A549 (cell line): Measurements from ENCODE around the gene IRF1. TPM values are rescaled to one million over a fixed set of nuclear protein-coding genes. Genes with fewer than 3 reads are reported as not detected.
A peak's percentile ranks its signal among the peaks of the same experiment; 100 is the strongest.
"Not testable (repeated sequence)": the region's sequence is repeated elsewhere in the genome, so short reads cannot be mapped to it uniquely, and the experiment has no call there.

Source experiments
- ATAC-seq, 2 experiments: fragments of 200-7000 bp in 1 of 2; fragments of >200 bp in 1 of 2; cut with Nextera tagmentation in 1 of 2; cut with Tn5 transposase in 1 of 2; 3 replicates each; pipeline versions ENCODE4 v1.8.0 to v1.9.1; 2018 to 2020; ENCODE audit warnings: mild to moderate bottlenecking in 1 of 2, moderate library complexity in 1 of 2
- CTCF ChIA-PET: fragments of 300-600 bp; sonication (Branson Sonifier 250); formaldehyde crosslinking; extraction: SDS; loops from one replicate; lab custom pipeline; 2021; ENCODE audit warnings: antibody characterized with exemption, inconsistent platforms; lab: Yijun Ruan, JAX
- POLR2A ChIA-PET: fragments of 350-600 bp; formaldehyde crosslinking; extraction: SDS; loops from one replicate; lab custom pipeline; 2021; ENCODE audit warnings: antibody characterized with exemption, inconsistent platforms; lab: Yijun Ruan, JAX
- DNase-seq, 2 experiments: peaks; one replicate each; pipeline versions ENCODE4 v3.0.0 to v3.0.0-alpha.2; 2011 to 2016; ENCODE audit warnings: low read depth in 1 of 2, low spot score in 1 of 2
- FAIRE-seq: peaks from 2 replicates; lab custom pipeline; 2011; peaks lifted over from hg19 to GRCh38; lab: Jason Lieb, UNC
- H3K27ac ChIP-seq, 2 experiments: fragments of >200 bp; sonication (Bioruptor Twin); formaldehyde crosslinking; 3 replicates each; pipeline ENCODE4 v1.5.1; 2016 to 2017
- H3K4me1 ChIP-seq: fragments of >200 bp; sonication (Bioruptor Twin); formaldehyde crosslinking; 3 replicates; pipeline ENCODE4 v1.6.1; 2016
- H3K4me2 ChIP-seq: fragments of >200 bp; sonication (Bioruptor Twin); formaldehyde crosslinking; 3 replicates; pipeline ENCODE4 v1.6.1; 2016
- H3K4me3 ChIP-seq: fragments of >200 bp; sonication (Bioruptor Twin); formaldehyde crosslinking; 3 replicates; pipeline ENCODE4 v1.5.1; 2016
- H3K9me3 ChIP-seq: fragments of >200 bp; sonication (Bioruptor Twin); formaldehyde crosslinking; 3 replicates; pipeline ENCODE4 v1.6.1; 2016
- BCL3 ChIP-seq: fragments of >200 bp; sonication (Bioruptor Twin); formaldehyde crosslinking; IDR thresholded peaks from 3 replicates; pipeline ENCODE4 v1.6.1; 2016
- CBX2 ChIP-seq: fragments of 200-600 bp; sonication (generic); IDR thresholded peaks from 2 replicates; pipeline ENCODE4 v1.6.1; 2016; ENCODE audit warnings: low read depth, mild to moderate bottlenecking, borderline replicate concordance
- ELK1 ChIP-seq: fragments of 150-350 bp; IDR thresholded peaks from 2 replicates; pipeline ENCODE4 v1.6.1; 2014; ENCODE audit warnings: low read depth, mild to moderate bottlenecking, low read length
- EP300 ChIP-seq, 2 experiments: fragments of >200 bp; sonication (Bioruptor Twin); formaldehyde crosslinking; IDR thresholded peaks; 2 replicates in 1 of 2; 3 replicates in 1 of 2; pipeline ENCODE4 v1.6.1; 2016 to 2017
- KDM1A ChIP-seq: fragments of 200-600 bp; sonication (generic); IDR thresholded peaks from 2 replicates; pipeline ENCODE4 v1.6.1; 2016; ENCODE audit warnings: low read depth, mild to moderate bottlenecking
- RCOR1 ChIP-seq: fragments of 150-350 bp; IDR thresholded peaks from 2 replicates; pipeline ENCODE4 v1.6.1; 2014; ENCODE audit warnings: antibody characterized with exemption, low read length, low read depth
- TFCP2L1 ChIP-seq: fragments of 250-450 bp; sonication (Bioruptor Pico); IDR thresholded peaks from 2 replicates; pipeline ENCODE4 v1.5.0; 2021; ENCODE audit warnings: mild to moderate bottlenecking
- ZFP36 ChIP-seq: fragments of 450-650 bp; IDR thresholded peaks from 2 replicates; pipeline ENCODE4 v1.6.1; 2014; ENCODE audit warnings: borderline replicate concordance; ENCODE audit not compliant: partially characterized antibody
- WGBS: methylation state at CpG from one replicate; pipeline ENCODE4 v1.1.6; 2017; ENCODE audit errors: missing lambda C conversion rate; 5-methylcytosine and 5-hydroxymethylcytosine counted together
- polyA plus RNA-seq, 4 experiments: library from polyadenylated mRNA; depleted of rRNA in 3 of 4; stranded (reverse); fragments of >200 nt; fragmentation: RNase III in 1 of 4; extraction: RNeasy Plus Mini Kit Qiagen cat#74134 plus additional on column Dnase treatment in 1 of 4; gene quantifications; 2 replicates in 3 of 4; 3 replicates in 1 of 4; pipeline ENCODE4 v1.2.3, GENCODE V29; 2011 to 2017
- TF ChIP-seq, protein P1 (sequence below): fragments of 250-450 bp; sonication (Bioruptor Pico); IDR thresholded peaks from 2 replicates; pipeline ENCODE4 v1.5.0; 2021; ENCODE audit warnings: mild to moderate bottlenecking, moderate library complexity, borderline replicate concordance
- TF ChIP-seq, protein P2 (sequence below): fragments of 200-600 bp; sonication (generic); IDR thresholded peaks from 2 replicates; pipeline ENCODE4 v1.6.1; 2016; ENCODE audit warnings: antibody characterized with exemption, mild to moderate bottlenecking, moderate library complexity

IRF1 gene
- polyA plus RNA-seq, 2 of the 4 experiments (the other 2 are of a cell fraction): 10.9 to 13.3 TPM

DNA sequence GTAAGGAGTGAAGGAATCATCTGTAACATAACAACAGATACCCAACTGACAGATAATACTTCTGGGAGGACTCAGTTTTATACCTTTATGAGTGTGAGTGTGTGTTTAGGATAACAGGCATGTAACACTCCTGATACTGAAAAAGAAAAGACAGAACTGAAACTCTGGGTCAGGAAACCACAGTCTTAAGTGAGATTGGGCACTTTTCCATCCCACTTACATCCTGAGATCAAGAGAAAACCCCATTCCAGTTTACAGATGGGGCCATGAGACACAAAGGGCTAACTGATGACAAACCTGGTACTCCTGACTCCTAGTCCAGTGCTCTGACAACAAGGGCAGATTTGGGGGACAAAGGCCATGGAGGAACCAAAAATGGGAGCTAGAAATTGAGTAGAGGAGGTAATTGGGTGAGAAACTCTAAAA is 34.7 kb upstream of the IRF1 start:
- H3K4me2 ChIP-seq: no peak overlapping the region
- POLR2A ChIA-PET: no interaction called here
- H3K27ac ChIP-seq: no peak overlapping the region
- no peak overlapping the region for H3K4me3 ChIP-seq
- ATAC-seq: no peak
- TF ChIP-seq CBX2: no peak
- no peak for TF ChIP-seq BCL3
- TF ChIP-seq TFCP2L1: no peak
- no peak for TF ChIP-seq KDM1A
- TF ChIP-seq ELK1: no peak
- no peak for TF ChIP-seq RCOR1
- TF ChIP-seq, protein P1, sequence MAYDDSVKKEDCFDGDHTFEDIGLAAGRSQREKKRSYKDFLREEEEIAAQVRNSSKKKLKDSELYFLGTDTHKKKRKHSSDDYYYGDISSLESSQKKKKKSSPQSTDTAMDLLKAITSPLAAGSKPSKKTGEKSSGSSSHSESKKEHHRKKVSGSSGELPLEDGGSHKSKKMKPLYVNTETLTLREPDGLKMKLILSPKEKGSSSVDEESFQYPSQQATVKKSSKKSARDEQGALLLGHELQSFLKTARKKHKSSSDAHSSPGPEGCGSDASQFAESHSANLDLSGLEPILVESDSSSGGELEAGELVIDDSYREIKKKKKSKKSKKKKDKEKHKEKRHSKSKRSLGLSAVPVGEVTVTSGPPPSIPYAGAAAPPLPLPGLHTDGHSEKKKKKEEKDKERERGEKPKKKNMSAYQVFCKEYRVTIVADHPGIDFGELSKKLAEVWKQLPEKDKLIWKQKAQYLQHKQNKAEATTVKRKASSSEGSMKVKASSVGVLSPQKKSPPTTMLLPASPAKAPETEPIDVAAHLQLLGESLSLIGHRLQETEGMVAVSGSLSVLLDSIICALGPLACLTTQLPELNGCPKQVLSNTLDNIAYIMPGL (CRISPR knock-in tag): no peak
- no peak for TF ChIP-seq ZFP36
- no peak for TF ChIP-seq EP300 (IDR thresholded peaks at IDR 0.05)
- TF ChIP-seq, all 56 proteins: peak for 0
- H3K9me3 ChIP-seq: peaks cover 15% of the 10 kb centered on the region
- CTCF ChIA-PET: interaction anchor here (1.0 to 3.5 kb wide), 16 partner anchors 13 to 294 kb away, joined by 3 to 51 read pairs (median 6); partner anchors contain the start of gene SLC22A4
- FAIRE-seq (no peak), DNase-seq (no peak)
- H3K4me1 ChIP-seq: no peaks in the 10 kb centered on the region

DNA sequence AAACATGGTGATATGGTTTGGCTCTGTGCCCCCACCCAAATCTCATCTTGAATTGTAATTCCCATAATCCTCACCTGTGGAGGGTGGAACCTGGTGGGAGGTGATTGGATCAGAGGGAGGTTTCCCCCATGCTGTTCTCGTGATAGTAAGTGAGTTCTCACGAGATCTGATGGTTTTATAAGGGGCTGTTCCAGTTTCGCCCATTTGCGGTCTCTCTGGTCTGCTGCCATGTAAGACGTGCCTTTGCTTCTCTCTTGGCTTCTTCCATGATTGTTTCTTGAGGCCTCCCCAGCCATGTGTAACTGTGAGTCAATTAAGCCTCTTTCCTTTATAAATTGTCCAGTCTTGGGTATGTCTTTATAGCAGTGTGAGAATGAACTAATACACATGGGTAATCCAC is 34.3 kb upstream of the IRF1 start:
- ATAC-seq, H3K4me1 ChIP-seq, POLR2A ChIA-PET, DNase-seq, H3K4me3 ChIP-seq, H3K27ac ChIP-seq, FAIRE-seq, H3K4me2 ChIP-seq: not testable (repeated sequence)
- CTCF ChIA-PET: interaction anchor here (1.3 to 3.5 kb wide), 4 partner anchors 137 to 294 kb away, joined by 4 to 46 read pairs (median 14); no protein-coding TSS in a partner anchor
- peaks cover 19% of the 10 kb centered on the region for H3K9me3 ChIP-seq
- WGBS: 39% methylated on average over 5 of the region's 5 CpGs
- TF ChIP-seq, protein P2, sequence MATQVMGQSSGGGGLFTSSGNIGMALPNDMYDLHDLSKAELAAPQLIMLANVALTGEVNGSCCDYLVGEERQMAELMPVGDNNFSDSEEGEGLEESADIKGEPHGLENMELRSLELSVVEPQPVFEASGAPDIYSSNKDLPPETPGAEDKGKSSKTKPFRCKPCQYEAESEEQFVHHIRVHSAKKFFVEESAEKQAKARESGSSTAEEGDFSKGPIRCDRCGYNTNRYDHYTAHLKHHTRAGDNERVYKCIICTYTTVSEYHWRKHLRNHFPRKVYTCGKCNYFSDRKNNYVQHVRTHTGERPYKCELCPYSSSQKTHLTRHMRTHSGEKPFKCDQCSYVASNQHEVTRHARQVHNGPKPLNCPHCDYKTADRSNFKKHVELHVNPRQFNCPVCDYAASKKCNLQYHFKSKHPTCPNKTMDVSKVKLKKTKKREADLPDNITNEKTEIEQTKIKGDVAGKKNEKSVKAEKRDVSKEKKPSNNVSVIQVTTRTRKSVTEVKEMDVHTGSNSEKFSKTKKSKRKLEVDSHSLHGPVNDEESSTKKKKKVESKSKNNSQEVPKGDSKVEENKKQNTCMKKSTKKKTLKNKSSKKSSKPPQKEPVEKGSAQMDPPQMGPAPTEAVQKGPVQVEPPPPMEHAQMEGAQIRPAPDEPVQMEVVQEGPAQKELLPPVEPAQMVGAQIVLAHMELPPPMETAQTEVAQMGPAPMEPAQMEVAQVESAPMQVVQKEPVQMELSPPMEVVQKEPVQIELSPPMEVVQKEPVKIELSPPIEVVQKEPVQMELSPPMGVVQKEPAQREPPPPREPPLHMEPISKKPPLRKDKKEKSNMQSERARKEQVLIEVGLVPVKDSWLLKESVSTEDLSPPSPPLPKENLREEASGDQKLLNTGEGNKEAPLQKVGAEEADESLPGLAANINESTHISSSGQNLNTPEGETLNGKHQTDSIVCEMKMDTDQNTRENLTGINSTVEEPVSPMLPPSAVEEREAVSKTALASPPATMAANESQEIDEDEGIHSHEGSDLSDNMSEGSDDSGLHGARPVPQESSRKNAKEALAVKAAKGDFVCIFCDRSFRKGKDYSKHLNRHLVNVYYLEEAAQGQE: peak; percentile 26; the same call in 1 of the 2 replicates

DNA sequence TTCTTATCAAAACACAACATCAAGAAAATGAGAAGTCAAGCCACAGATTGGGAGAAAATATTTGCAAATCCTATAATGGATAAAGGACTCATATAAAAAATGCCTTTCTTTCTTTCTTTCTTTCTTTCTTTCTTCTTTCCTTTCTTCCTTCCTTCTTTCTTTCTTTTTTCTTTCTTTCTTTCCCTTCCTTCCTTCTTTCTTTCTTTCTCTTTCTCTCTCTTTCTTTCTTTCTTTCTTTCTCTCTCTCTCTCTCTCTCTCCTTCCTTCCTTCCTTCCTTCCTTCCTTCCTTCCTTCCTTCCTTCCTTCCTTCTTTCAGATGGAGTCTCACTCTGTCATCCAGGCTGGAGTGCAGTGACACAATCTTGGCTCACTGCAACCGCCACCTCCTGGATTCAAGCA is 31.5 kb upstream of the IRF1 start:
- WGBS: 55% methylated on average over 1 of the region's 1 CpG
- not testable (repeated sequence) for DNase-seq, ATAC-seq, H3K4me3 ChIP-seq, H3K27ac ChIP-seq, H3K4me1 ChIP-seq, H3K4me2 ChIP-seq, FAIRE-seq
- peaks cover 20% of the 10 kb centered on the region for H3K9me3 ChIP-seq
- CTCF ChIA-PET: interaction anchor here (0.6 to 0.7 kb wide), 2 partner anchors 12 to 349 kb away, joined by 3 to 5 read pairs; no protein-coding TSS in a partner anchor
- POLR2A ChIA-PET: interaction anchor here (0.6 kb wide), 1 partner anchor 261 kb away, joined by 3 read pairs; no protein-coding TSS in a partner anchor

DNA sequence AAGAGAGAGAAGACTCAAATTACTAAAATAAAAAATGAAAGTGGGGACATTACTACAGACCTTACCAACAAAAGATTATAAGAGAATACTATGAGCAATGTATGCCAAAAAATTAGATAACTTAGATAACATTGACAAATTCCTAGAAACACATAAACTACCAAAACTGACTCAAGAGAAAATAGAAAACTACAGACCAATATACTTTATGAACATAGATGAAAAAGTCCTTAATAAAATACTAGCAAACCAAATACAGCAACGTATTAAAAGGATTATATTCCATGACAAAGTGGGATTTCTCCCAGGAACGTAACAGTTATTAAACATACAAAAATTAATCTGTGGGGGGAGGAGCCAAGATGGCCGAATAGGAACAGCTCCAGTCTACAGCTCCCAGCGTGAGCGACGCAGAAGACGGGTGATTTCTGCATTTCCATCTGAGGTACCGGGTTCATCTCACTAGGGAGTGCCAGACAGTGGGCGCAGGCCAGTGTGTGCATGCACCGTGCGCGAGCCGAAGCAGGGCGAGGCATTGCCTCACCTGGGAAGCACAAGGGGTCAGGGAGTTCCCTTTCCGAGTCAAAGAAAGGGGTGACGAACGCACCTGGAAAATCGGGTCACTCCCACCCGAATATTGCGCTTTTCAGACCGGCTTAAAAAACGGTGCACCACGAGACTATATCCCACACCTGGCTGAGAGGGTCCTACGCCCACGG is 23.2 kb upstream of the IRF1 start:
- H3K4me1 ChIP-seq, H3K4me3 ChIP-seq, DNase-seq, H3K4me2 ChIP-seq, CTCF ChIA-PET, ATAC-seq, POLR2A ChIA-PET, FAIRE-seq, H3K27ac ChIP-seq: not testable (repeated sequence)
- WGBS: 82% methylated on average over 25 of the region's 25 CpGs
- H3K9me3 ChIP-seq: peaks cover 18% of the 10 kb centered on the region; the same call in 2 of the 3 replicates
